HEK293T (cell line): Measurements from ENCODE around the gene KCND3.

Source experiments
- BHLHE40 ChIP-seq: fragments of 450-650 bp; IDR thresholded peaks from 2 replicates; pipeline ENCODE4 v1.6.1; 2016; ENCODE audit warnings: mild to moderate bottlenecking, moderate library complexity, borderline replicate concordance
- FOXA1 ChIP-seq: fragments of 450-650 bp; IDR thresholded peaks from 2 replicates; pipeline ENCODE4 v1.6.1; 2016; ENCODE audit warnings: mild to moderate bottlenecking
- FOXM1 ChIP-seq: fragments of 450-650 bp; IDR thresholded peaks from 2 replicates; pipeline ENCODE4 v1.6.1; 2017; ENCODE audit warnings: mild to moderate bottlenecking, borderline replicate concordance
- SUZ12 ChIP-seq: fragments of 450-650 bp; IDR thresholded peaks from 2 replicates; pipeline ENCODE4 v1.6.1; 2016; ENCODE audit warnings: mild to moderate bottlenecking

- TF ChIP-seq BHLHE40, result no peak
- no peak for TF ChIP-seq FOXA1
- no peak for TF ChIP-seq FOXM1
- TF ChIP-seq SUZ12, result no peak
Measured at GRCh38 chr1:111981871-111982270, 7.6 kb downstream of the KCND3 start.
